Stimulated activated CD4-positive, alpha-beta T cell treated with anti-CD3 and anti-CD28 coated beads, Interleukin-1b, Interleukin-23, amount 100 ng/mL, for 48 hours (primary cell): ENCODE measurements around the gene HRH1.
A peak's percentile ranks its signal among the peaks of the same experiment; 100 is the strongest.

Experiments used
- DNase-seq: peaks from one replicate; pipeline ENCODE4 v3.0.0-alpha.2; 2020

Gene HRH1

DNA sequence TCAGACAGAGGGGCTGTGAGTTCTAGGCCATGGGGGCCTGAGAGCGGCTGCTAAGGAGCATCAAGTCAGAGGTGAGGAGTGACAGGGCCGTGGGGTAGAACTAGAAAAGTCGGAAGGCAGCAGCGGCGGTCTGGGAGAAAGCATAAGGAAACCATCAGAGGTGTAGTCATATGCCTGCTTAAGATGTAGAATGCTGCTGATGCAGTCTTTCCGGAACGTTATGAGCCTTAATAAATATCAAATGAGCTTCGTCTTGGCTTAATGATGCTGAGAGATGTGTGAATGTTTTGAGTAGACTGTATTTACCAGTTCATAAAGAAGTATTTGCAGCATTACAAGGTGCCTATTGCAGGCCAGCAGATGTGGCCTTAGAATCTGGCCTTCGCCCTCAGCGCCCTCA, 133.1 kb downstream of the HRH1 start:
- DNase-seq, result no peak

DNA sequence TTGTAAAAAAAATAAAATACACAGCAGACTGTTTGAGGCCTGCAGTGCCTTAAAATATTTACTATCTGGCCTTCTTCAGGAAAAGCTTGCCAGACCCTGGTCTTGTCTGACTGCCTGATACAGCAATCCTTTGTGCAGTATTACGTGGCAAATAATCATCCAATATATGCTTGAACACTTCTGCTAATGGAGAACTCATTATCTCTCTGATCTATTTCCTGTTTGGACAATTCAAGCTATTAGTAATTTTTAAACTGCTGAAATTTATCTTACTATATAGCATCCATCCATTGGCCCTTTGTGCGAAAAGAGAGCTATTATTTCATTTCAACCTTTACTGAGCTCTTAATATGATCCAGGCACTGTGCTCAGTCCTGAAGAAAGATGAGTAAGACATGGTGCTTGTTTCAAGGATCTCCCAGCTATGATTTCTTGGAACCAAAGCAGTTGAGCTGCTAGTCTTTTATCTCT, 133.8 kb downstream of the HRH1 start:
- DNase-seq, result no peak

DNA sequence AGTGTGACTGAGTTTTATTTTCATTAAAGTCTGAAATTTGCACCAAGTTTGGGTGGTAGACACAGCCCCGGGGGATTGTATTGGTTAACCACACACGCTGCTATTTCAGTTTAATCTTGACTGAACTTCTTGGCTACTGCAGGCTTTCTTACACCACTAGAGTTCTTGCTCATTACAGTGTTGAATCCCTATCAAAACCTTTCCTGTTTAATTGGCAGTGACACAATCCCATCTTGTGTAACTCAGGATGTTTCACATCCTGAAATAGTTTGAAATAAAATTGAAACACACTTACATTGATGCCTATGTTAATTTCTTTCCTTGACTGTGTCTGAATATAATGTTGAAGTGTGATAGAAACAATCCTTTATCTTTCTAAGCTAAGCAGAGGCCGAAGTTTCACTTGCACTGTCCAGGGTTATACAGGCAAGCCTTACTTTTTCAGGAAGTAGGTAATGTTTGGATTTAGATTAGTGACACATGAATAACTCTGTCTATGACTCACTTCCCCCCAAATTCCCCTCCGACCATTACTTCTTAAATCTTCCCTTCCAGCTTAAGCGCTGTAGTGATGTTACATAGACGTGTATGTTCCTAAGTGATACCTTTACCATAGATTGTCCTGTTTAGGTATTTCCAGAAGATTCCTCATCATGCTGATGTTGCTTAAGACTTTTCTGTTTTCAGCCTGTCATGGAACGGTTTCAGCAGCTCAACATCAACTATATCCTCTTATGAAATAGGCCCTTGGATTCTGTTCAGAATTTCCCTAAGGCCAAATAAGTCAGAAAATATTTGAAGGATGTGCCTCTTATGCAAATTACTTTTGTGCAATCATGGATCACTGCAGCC, 134.7 kb downstream of the HRH1 start:
- no peak for DNase-seq

DNA sequence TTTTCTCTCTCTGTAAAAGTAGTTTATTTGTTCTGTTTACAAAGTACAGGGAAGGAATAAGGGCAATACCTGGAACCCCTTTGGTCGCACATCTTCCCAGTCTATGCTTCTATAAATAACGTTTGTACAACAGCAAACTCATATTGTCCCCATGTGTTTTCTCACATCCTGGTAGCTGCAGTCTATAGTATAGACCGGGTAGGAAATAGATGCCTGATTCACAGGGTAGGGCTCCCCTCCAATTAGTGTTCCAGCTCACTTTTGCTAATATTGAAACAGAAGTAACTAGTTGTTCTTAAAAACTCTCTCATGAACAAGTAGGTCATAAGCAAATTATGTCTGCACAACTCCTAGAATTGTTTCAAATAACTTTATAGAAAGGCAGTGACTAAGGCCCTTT, 135.6 kb downstream of the HRH1 start:
- DNase-seq, result no peak

DNA sequence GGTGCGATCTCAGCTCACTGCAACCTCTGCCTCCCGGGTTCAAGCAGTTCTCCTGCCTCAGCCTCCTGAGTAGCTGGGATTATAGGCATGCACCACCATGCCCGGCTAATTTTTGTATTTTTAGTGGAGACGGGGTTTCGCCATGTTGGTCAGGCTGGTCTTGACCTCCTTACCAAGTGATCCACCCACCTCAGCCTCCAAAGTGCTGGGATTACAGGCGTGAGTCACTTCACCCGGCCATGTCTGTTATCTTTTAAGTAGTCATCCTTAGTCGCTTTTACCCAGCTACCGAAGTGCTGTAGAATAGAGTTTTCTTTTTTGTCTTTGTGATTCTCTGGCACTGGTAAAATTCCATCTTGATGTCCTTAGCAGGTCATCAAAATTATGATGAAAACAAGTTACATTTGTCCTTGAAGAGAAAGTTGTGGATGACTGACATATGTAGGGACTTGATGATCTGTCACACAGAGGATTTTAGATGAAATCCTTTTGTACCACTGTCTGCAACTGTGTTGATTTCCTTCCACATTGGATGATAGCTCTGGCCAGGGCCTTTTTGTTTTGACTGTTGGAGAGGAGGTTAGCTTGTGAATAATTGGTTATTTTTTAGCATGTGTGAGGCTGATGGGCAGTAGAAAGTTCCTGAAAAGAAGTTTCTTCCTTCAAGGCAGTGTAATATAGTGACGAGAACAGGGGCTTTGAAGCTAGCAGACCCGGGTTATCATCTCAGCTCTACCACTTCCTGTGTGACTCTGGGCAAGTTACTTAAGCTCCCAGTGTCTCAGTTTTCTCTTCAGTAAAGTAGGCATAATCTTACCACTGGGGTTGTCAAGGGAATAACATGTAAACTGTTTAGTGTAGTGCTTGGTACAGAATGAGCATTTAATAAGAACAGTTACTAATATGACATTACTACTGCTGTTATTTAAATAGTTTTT, 136.7 kb downstream of the HRH1 start:
- peak; percentile 23 for DNase-seq

DNA sequence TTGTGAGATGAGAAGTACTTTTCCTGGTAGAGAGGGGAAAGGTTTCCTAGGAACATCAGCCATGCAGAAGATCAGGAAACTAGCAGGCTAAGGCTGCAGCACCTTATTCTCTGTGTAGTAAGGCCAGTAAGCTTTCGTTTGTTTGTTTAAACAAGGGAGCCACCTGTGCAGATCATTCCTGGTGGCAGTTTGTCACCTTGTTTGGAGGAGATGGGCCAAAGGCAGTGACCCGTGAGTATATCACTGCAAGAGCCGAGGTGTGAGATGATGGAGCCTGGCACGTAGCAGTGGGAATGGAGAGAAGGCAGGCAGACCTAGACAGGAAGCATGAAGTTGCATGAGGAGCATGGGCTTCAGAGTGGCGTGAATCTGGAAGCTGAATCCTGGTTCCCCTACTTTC, 137.5 kb downstream of the HRH1 start:
- no peak for DNase-seq

DNA sequence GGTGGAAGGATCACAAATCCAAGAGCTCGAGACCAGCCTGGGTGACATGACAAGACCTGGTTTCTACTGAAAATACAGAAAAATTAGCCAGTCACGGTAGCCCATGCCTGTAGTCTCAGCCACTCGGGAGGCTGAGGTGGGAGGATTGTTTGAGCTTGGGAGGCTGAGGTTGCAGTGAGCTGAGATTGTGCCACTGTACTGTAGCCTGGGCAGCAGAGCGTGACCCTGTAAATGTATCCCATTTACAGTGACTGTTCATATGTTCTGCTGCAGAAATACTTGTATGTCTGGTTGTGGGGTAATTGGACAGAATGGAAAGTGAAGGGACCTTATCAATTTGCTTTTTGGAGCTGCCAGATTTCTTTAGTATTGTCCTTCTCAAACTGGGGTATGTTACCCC, 142.8 kb downstream of the HRH1 start:
- DNase-seq, result no peak

DNA sequence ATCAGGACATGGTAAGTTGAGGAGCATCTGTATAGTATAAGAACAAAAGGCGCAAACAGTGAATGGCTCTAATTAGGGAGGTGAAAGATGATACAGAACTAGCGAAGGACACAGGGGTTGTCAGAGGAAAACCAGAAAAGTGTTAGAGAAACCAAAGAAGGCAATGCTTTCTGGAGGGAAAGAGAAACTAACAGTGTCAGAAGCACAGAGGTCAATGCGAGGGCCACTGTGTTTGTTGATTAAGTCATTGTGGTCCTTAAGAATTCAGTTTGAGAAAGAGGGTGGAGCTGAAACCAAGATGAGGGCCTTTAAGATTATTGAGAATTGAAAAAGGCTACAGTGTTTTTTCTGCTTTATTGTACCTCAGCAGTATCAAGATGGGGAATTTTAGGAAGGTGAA, 146.7 kb downstream of the HRH1 start:
- DNase-seq, result no peak

DNA sequence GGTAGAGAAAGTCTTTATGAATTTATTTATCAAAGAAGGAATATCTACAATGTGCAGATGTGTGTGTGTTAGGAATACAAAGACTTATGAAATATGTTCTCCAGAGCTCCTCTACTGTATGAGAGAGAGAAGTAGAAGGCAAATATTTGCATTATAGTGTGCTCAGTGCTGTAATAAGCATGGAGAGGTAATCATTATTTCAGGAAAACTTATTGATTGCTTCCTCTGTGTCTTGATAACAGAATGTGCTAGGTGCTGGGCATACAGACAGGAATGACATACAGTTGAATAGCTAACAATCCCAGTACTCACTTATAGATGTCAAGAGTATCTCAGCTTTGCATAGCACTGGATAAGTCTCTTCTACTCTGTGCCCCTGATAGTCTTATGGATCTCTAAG, 148.2 kb downstream of the HRH1 start:
- DNase-seq, result no peak

DNA sequence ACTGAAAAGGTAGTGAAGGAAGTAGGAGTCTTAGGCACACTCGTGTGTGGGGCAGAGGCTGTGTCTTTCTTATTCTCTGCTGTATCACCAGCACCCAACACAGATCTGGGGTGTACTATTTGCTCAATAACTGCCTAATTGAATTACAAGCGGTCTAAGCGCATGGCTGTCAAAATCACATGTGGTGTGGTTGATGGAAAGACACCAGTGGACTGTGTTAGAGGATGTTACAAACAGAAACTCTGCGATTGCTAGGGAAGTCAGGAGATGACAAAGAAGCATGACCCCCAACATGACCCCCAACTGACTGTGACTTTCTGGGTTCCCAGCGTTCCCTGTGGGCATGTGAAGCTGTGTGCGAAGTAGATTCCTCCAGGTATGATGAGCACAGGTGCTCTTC, 149.9 kb downstream of the HRH1 start:
- no peak for DNase-seq

DNA sequence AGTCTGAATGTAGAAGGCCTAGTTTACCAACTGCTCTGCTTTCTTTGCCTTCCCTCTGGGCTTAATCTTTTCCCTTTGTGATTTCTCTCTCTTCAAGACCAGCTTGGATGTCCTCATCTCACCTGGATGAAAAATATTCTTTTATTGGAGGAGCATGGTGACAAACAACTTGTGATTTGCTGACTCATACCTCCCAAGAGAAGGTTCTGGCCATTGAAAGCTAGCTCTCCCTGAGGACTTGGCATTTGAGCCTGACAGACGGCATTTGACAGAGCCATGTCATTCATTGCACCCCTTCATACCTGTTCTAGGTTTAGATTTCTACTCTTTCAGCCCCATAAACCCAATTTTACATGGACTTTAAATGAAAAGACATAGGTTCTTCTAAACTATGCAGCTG, 151.2 kb downstream of the HRH1 start:
- DNase-seq, result no peak

DNA sequence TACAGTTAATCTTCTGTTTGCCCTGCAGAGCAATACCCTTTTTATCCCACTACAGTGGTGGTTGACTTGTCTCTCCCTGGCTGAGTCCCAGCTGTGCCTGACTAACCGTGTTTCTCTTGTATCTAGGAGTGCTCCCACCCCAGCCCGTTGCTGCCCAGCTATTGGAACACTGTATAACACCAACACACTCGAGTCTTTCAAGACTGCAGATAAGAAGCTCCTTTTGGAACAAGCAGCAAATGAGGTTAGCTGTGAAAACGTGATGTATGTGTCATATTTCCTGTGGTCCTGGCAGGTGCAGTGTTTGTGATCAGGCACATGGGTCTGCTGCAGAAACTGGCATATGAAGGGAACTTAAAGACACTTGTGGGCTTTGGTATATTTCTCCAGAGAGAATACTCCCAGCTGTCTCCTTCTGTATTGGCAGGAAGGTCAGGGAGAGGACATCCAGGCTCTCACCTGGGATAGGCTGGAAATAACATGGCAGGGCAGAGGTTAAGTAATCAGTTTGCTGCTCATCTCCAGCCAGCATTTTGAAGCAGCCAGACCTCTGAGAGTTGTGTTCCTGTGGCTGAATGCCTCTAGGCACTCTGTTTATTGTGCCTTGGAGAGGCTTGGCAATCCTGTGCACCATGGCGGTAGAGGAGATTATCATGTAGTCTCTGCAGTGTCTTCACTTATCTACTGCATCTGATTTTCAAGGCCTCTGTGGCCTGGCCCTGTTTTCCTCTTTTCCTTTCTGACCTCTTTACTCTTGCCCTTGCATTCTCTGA, 152.7 kb downstream of the HRH1 start:
- DNase-seq, result peak; percentile 38

DNA sequence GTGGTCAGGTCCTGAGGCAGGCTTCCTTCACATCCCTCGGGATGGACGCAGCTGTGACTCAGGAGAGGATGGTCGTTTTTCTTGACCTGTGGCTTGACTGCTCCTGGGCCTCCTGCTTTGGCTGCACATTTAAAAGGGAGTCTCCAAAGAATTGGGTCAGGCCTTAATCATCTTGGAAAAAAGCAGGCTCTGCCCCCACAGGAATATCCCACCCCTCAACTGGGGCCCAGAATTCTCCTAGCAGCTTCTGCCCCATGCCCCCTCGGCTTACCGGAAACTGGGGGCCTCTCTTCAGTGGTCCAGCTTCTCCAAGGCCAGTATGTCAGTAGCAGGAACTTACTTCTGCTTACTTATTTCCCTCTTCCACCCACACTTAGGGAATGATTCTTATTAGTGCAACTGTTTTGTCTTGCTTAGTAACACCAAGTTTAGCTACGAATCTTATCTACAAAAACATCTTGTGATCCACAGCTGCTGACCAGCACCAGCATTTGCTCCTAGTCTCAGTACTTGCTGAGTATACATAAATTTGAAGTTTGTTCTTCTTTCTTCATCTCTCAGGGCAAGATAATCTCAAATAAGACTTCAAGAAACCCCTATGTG, 153.6 kb downstream of the HRH1 start:
- DNase-seq, result no peak

DNA sequence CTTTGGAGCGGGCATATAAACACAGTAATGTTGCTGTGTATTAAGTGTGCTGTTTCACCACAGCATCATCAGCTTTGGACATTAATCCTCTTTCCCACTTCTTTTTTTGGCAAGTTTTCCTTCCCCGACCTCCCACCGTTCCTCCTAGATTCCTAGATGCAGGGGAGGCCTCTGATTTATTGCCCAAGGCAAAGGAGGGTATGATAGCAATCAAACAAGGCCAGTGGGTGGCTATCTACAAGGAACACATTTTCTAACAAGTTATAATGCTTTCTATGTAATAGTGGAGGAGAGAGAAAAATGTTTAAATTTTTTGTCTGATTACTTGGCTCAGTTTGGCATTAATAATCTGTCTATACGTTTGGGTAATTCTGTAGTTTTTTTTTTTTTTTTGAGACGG, 156.0 kb downstream of the HRH1 start:
- DNase-seq, result no peak

DNA sequence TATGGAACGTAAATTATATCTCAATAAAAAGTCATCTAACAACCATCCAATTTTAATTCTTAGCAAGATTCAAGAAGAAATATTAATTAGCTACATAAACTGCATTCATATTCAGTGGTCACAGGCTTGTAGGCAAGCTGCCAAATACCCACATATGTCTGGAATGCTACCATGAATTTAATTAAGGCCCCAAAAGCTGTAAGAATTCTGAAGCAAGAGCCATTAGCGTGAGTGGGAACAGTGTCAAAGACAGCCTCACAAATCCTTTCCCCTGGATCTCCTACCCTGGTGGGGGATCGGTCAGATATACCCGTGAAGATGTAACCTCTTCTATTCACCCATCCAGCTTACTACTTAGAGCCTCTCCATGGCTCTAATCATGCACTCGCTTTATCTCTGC, 157.9 kb downstream of the HRH1 start:
- DNase-seq, result no peak
